Measurements from ENCODE around the gene KCNK7.

GRCh38 chr11:65552388-65552951 is 43.1 kb downstream of the KCNK7 start:
- TF ChIP-seq CTCF (IDR thresholded peaks at IDR 0.05; ENCODE audit: poor library complexity): no peak
- no peak for TF ChIP-seq EZH2 (IDR thresholded peaks at IDR 0.05; ENCODE audit: borderline replicate concordance)

Data from hepatocyte (in vitro differentiated cells).